HepG2 (cell line): Measurements from ENCODE around the gene PLEKHA5. TPM values are rescaled to one million over a fixed set of nuclear protein-coding genes. Genes with fewer than 3 reads are reported as not detected.

ENCODE experiments used
- ATAC-seq: fragments of 200-7000 bp; cut with Tn5 transposase; 3 replicates; pipeline ENCODE4 v1.9.1; 2020; ENCODE audit warnings: mild to moderate bottlenecking, moderate library complexity
- BruUV-seq: library from RNA; stranded (reverse); fragments of 400-500 nt; replicated peaks from 2 replicates; lab custom pipeline; 2021; lab: Mats Ljungman, UMichigan
- CTCF ChIA-PET: fragments of 300-600 bp; formaldehyde crosslinking; extraction: SDS; loops from one replicate; lab custom pipeline; 2021; ENCODE audit warnings: low total read pairs, inconsistent platforms, low intra/inter-chr PET ratio; lab: Yijun Ruan, JAX
- POLR2A ChIA-PET: fragments of 350-600 bp; sonication (Branson Sonifier 250); formaldehyde crosslinking; loops from one replicate; lab custom pipeline; 2020; ENCODE audit warnings: antibody characterized with exemption, inconsistent platforms; lab: Yijun Ruan, JAX
- DNase-seq: peaks from one replicate; pipeline ENCODE4 v3.0.0-alpha.2; 2015; ENCODE audit warnings: low spot score
- FAIRE-seq: peaks from 3 replicates; lab custom pipeline; 2011; peaks lifted over from hg19 to GRCh38; lab: Jason Lieb, UNC
- H2AFZ ChIP-seq: one replicate; pipeline ENCODE4 v1.6.1; 2011; ENCODE audit warnings: low read length, inconsistent platforms
- H3K27ac ChIP-seq: fragments of 300-600 bp; 3 replicates; pipeline ENCODE4 v1.8.0; 2011; ENCODE audit warnings: mixed run types, mild to moderate bottlenecking, mixed read lengths, low read length, inconsistent platforms; ENCODE audit not compliant: insufficient read depth; ENCODE audit errors: extremely low read length
- H3K27me3 ChIP-seq, 2 experiments: fragments of 200-600 bp in 1 of 2; 2 replicates in 1 of 2; 3 replicates in 1 of 2; pipeline versions ENCODE4 v1.6.0 to v1.8.0; 2011; ENCODE audit warnings: low read length in 2 of 2, mild to moderate bottlenecking in 2 of 2, moderate library complexity in 2 of 2, inconsistent platforms in 1 of 2; ENCODE audit not compliant: insufficient read depth in 2 of 2, control insufficient read depth in 1 of 2
- H3K36me3 ChIP-seq, 2 experiments: fragments of 200-600 bp in 1 of 2; replicated peaks in 1 of 2; 2 replicates in 1 of 2; 3 replicates in 1 of 2; pipeline versions ENCODE4 v1.5.1 to v1.8.0; 2011; ENCODE audit warnings: low read length in 2 of 2, inconsistent platforms in 1 of 2; ENCODE audit not compliant: insufficient read depth in 2 of 2, control insufficient read depth in 1 of 2
- H3K4me1 ChIP-seq: 2 replicates; pipeline ENCODE4 v1.5.1; 2012; ENCODE audit warnings: low read length, inconsistent platforms; ENCODE audit not compliant: insufficient read depth
- H3K4me2 ChIP-seq: 2 replicates; pipeline ENCODE4 v1.6.0; 2011; ENCODE audit warnings: low read depth, low read length, inconsistent platforms
- H3K4me3 ChIP-seq, 3 experiments: fragments of 200-600 bp in 1 of 3; sonication (generic), shearing (Covaris generic) in 1 of 3; replicated peaks in 1 of 3; 2 replicates each; pipeline ENCODE4 v1.5.1; 2011 to 2016; ENCODE audit warnings: low read length in 3 of 3, inconsistent platforms in 2 of 3, low read depth in 2 of 3, mild to moderate bottlenecking in 2 of 3, control low read depth in 1 of 3, mixed read lengths in 1 of 3; ENCODE audit not compliant: insufficient read depth in 1 of 3
- H3K79me2 ChIP-seq: one replicate; pipeline ENCODE4 v1.6.1; 2011; ENCODE audit warnings: low read length, inconsistent platforms; ENCODE audit not compliant: insufficient read depth
- H3K9ac ChIP-seq: 2 replicates; pipeline ENCODE4 v1.6.0; 2011; ENCODE audit warnings: mild to moderate bottlenecking, low read depth, low read length, inconsistent platforms; ENCODE audit not compliant: insufficient read depth
- H3K9me3 ChIP-seq: 2 replicates; pipeline ENCODE4 v1.5.1; 2012; ENCODE audit warnings: mild to moderate bottlenecking, low read length
- H4K20me1 ChIP-seq: 2 replicates; pipeline ENCODE4 v1.6.0; 2011; ENCODE audit warnings: inconsistent platforms, mild to moderate bottlenecking, low read length, moderate library complexity; ENCODE audit not compliant: insufficient read depth
- ADNP ChIP-seq: sonication (generic); formaldehyde crosslinking; IDR thresholded peaks from 2 replicates; pipeline ENCODE4 v1.4.0; 2020; ENCODE audit warnings: missing genetic modification reagents
- ARID2 ChIP-seq: sonication (generic); formaldehyde crosslinking; IDR thresholded peaks from 2 replicates; pipeline ENCODE4 v1.8.1; 2022; ENCODE audit warnings: mild to moderate bottlenecking, missing genetic modification reagents, borderline replicate concordance
- NAIF1 ChIP-seq: sonication (generic); formaldehyde crosslinking; IDR thresholded peaks from 2 replicates; pipeline ENCODE4 v1.5.0; 2020; ENCODE audit warnings: mild to moderate bottlenecking, missing genetic modification reagents, borderline replicate concordance
- RFXANK ChIP-seq: IDR thresholded peaks from 2 replicates; pipeline ENCODE4 v1.6.1; 2016
- RFXAP ChIP-seq: sonication (generic); formaldehyde crosslinking; IDR thresholded peaks from 2 replicates; pipeline ENCODE4 v1.4.0; 2020; ENCODE audit warnings: missing genetic modification reagents, borderline replicate concordance
- TEAD2 ChIP-seq: sonication (generic); formaldehyde crosslinking; IDR thresholded peaks from 2 replicates; pipeline ENCODE4 v1.9.0; 2021; ENCODE audit warnings: missing genetic modification reagents
- U2AF2 ChIP-seq: fragments of 200-400 bp; formaldehyde crosslinking; IDR thresholded peaks from 2 replicates; pipeline ENCODE4 v1.6.1; 2017; ENCODE audit warnings: low read depth, mild to moderate bottlenecking, low read length
- ZNF333 ChIP-seq: sonication (generic); formaldehyde crosslinking; IDR thresholded peaks from 2 replicates; pipeline ENCODE4 v1.4.0; 2020; ENCODE audit warnings: mild to moderate bottlenecking, missing genetic modification reagents, borderline replicate concordance
- ZNF350 ChIP-seq: sonication (generic); formaldehyde crosslinking; IDR thresholded peaks from 2 replicates; pipeline ENCODE4 v1.4.0; 2020; ENCODE audit warnings: mild to moderate bottlenecking, low read depth, missing genetic modification reagents, borderline replicate concordance
- ZNF607 ChIP-seq: sonication (generic); formaldehyde crosslinking; IDR thresholded peaks from 2 replicates; pipeline ENCODE4 v1.5.1; 2020; ENCODE audit warnings: missing genetic modification reagents, mild to moderate bottlenecking, borderline replicate concordance
- WGBS: methylation state at CpG from one replicate; pipeline ENCODE4 v1.1.6; 2017; ENCODE audit warnings: low lambda C conversion rate; 5-methylcytosine and 5-hydroxymethylcytosine counted together
- in situ Hi-C: cut with HindIII; loops from 2 replicates; pipeline ENCODE4 v1.10.0; 2017; ENCODE audit warnings: low pct_unique_long_range_greater_than_20kb; ENCODE audit not compliant: extremely low pct_ligation_motif_present
- intact Hi-C: fragments of 100-400 bp; cut with micrococcal nuclease; formaldehyde crosslinking; loops from one replicate; pipeline ENCODE4 v1.10.0; 2022; ENCODE audit not compliant: unreplicated experiment
- polyA plus RNA-seq, 8 experiments: library from polyadenylated mRNA; depleted of rRNA in 3 of 8; stranded (reverse) in 7 of 8; unstranded in 1 of 8; fragments of >200 nt; fragmentation: Illumina TruSeq in 4 of 8; extraction: Trizol in 4 of 8; gene quantifications; 2 replicates each; pipeline versions ENCODE4 v1.2.1 to v1.2.3, GENCODE V29; 2011 to 2016; ENCODE audit warnings: low read depth in 4 of 8, missing spikeins in 1 of 8, mixed read lengths in 1 of 8; ENCODE audit not compliant: insufficient read depth in 1 of 8
- total RNA-seq, 5 experiments: library from RNA; depleted of rRNA; stranded (reverse); fragments of >200 nt; fragmentation: Illumina TruSeq; extraction: Trizol; gene quantifications; 2 replicates each; pipeline ENCODE4 v1.2.3, GENCODE V29; 2016; ENCODE audit warnings: low read depth in 1 of 5
- TF ChIP-seq, protein P1 (sequence below): sonication (generic); formaldehyde crosslinking; IDR thresholded peaks from 2 replicates; pipeline ENCODE4 v1.4.0; 2020; ENCODE audit warnings: missing genetic modification reagents
- TF ChIP-seq, protein P2 (sequence below): sonication (generic); formaldehyde crosslinking; IDR thresholded peaks from 2 replicates; pipeline ENCODE4 v1.5.0; 2020; ENCODE audit warnings: missing genetic modification reagents
- TF ChIP-seq, protein P3 (sequence below): sonication (generic); formaldehyde crosslinking; IDR thresholded peaks from 2 replicates; pipeline ENCODE4 v1.5.0; 2020; ENCODE audit warnings: mild to moderate bottlenecking, missing genetic modification reagents, borderline replicate concordance

The PLEKHA5 gene
- total and polyA plus RNA-seq, 2 of the 13 experiments (the other 11 are each of a cell fraction or from before 2014, with no cell fraction given), result 4.2 to 15.4 TPM

DNA sequence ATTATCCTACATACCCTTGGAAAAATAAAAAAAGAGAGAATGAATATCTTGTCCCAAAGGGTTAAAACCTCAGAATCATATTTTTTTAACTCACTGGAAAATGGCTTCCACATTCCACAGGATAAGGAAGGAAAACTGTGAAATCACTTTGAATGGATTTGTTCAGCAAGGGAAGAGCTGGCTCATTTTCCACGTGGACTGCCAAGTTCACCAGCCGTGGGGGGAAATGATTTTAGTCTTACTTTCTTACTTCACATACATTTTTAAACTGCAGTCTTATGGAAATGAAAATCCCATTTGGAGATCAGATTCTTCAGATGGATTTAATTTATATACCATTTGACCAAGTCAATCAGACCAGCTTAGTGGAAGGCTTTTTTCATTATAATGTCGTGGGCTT lies 279.8 kb downstream of the PLEKHA5 start (continued):
- TF ChIP-seq, protein P1, sequence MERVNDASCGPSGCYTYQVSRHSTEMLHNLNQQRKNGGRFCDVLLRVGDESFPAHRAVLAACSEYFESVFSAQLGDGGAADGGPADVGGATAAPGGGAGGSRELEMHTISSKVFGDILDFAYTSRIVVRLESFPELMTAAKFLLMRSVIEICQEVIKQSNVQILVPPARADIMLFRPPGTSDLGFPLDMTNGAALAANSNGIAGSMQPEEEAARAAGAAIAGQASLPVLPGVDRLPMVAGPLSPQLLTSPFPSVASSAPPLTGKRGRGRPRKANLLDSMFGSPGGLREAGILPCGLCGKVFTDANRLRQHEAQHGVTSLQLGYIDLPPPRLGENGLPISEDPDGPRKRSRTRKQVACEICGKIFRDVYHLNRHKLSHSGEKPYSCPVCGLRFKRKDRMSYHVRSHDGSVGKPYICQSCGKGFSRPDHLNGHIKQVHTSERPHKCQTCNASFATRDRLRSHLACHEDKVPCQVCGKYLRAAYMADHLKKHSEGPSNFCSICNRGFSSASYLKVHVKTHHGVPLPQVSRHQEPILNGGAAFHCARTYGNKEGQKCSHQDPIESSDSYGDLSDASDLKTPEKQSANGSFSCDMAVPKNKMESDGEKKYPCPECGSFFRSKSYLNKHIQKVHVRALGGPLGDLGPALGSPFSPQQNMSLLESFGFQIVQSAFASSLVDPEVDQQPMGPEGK (CRISPR knock-in tag), result no peak

DNA sequence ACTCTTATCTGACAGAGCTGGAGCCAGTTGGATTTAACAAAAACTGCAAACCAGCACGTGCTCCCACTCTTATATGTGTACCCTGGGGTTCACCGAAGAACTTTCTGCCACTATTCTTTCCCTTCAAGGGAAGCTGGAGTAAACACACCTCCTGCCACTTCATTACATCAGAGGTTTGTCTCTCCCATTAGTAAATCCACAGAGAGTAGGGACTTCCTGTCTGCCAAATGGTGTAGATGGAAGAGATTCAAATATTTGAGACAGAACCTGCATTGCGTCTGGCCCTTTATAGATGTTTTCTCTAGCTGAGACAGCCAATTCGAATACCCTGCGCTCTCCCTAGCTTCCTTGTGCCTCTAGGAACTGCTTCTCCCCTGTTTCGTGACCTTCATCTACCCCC lies 280.7 kb downstream of the PLEKHA5 start:
- no peak for FAIRE-seq
- no peaks in the 10 kb centered on the region for H3K9me3 ChIP-seq
- no peak overlapping the region for H3K27ac ChIP-seq
- no peak overlapping the region for H3K4me2 ChIP-seq
- H4K20me1 ChIP-seq, result no peaks in the 10 kb centered on the region
- ATAC-seq, result no peak
- no peak for DNase-seq
- no peaks in the 10 kb centered on the region for H3K79me2 ChIP-seq
- no peaks in the 10 kb centered on the region for H3K36me3 ChIP-seq
- POLR2A ChIA-PET, result no interaction called here
- no peak overlapping the region for H3K9ac ChIP-seq
- BruUV-seq, result no TSS peak
- no peak overlapping the region for H2AFZ ChIP-seq
- CTCF ChIA-PET, result no interaction called here
- no peak overlapping the region for H3K4me3 ChIP-seq
- in situ Hi-C loops, result no loop called here
- no peaks in the 10 kb centered on the region; a peak in 2 of 5 replicates for H3K27me3 ChIP-seq
- intact Hi-C loops, result no loop called here
- 48% methylated on average over 6 of the region's 6 CpGs for WGBS
- H3K4me1 ChIP-seq, result no peaks in the 10 kb centered on the region
- TF ChIP-seq ZNF333 (CRISPR knock-in tag) (no peak), ZNF607 (CRISPR knock-in tag) (no peak), RFXAP (CRISPR knock-in tag) (no peak), ZNF350 (CRISPR knock-in tag) (no peak), ADNP (CRISPR knock-in tag) (no peak), TEAD2 (CRISPR knock-in tag) (no peak), ARID2 (no peak), RFXANK (CRISPR knock-in tag) (no peak), U2AF2 (no peak), NAIF1 (CRISPR knock-in tag) (no peak)
- TF ChIP-seq, protein P2, sequence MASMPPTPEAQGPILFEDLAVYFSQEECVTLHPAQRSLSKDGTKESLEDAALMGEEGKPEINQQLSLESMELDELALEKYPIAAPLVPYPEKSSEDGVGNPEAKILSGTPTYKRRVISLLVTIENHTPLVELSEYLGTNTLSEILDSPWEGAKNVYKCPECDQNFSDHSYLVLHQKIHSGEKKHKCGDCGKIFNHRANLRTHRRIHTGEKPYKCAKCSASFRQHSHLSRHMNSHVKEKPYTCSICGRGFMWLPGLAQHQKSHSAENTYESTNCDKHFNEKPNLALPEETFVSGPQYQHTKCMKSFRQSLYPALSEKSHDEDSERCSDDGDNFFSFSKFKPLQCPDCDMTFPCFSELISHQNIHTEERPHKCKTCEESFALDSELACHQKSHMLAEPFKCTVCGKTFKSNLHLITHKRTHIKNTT (CRISPR knock-in tag), result no peak
- TF ChIP-seq, protein P3, sequence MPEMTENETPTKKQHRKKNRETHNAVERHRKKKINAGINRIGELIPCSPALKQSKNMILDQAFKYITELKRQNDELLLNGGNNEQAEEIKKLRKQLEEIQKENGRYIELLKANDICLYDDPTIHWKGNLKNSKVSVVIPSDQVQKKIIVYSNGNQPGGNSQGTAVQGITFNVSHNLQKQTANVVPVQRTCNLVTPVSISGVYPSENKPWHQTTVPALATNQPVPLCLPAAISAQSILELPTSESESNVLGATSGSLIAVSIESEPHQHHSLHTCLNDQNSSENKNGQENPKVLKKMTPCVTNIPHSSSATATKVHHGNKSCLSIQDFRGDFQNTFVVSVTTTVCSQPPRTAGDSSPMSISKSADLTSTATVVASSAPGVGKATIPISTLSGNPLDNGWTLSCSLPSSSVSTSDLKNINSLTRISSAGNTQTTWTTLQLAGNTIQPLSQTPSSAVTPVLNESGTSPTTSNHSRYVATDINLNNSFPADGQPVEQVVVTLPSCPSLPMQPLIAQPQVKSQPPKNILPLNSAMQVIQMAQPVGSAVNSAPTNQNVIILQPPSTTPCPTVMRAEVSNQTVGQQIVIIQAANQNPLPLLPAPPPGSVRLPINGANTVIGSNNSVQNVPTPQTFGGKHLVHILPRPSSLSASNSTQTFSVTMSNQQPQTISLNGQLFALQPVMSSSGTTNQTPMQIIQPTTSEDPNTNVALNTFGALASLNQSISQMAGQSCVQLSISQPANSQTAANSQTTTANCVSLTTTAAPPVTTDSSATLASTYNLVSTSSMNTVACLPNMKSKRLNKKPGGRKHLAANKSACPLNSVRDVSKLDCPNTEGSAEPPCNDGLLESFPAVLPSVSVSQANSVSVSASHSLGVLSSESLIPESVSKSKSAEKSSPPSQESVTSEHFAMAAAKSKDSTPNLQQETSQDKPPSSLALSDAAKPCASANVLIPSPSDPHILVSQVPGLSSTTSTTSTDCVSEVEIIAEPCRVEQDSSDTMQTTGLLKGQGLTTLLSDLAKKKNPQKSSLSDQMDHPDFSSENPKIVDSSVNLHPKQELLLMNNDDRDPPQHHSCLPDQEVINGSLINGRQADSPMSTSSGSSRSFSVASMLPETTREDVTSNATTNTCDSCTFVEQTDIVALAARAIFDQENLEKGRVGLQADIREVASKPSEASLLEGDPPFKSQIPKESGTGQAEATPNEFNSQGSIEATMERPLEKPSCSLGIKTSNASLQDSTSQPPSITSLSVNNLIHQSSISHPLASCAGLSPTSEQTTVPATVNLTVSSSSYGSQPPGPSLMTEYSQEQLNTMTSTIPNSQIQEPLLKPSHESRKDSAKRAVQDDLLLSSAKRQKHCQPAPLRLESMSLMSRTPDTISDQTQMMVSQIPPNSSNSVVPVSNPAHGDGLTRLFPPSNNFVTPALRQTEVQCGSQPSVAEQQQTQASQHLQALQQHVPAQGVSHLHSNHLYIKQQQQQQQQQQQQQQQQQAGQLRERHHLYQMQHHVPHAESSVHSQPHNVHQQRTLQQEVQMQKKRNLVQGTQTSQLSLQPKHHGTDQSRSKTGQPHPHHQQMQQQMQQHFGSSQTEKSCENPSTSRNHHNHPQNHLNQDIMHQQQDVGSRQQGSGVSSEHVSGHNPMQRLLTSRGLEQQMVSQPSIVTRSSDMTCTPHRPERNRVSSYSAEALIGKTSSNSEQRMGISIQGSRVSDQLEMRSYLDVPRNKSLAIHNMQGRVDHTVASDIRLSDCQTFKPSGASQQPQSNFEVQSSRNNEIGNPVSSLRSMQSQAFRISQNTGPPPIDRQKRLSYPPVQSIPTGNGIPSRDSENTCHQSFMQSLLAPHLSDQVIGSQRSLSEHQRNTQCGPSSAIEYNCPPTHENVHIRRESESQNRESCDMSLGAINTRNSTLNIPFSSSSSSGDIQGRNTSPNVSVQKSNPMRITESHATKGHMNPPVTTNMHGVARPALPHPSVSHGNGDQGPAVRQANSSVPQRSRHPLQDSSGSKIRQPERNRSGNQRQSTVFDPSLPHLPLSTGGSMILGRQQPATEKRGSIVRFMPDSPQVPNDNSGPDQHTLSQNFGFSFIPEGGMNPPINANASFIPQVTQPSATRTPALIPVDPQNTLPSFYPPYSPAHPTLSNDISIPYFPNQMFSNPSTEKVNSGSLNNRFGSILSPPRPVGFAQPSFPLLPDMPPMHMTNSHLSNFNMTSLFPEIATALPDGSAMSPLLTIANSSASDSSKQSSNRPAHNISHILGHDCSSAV (CRISPR knock-in tag), result no peak
